Measurements from ENCODE around the gene CASQ1.

CASQ1 gene

DNA sequence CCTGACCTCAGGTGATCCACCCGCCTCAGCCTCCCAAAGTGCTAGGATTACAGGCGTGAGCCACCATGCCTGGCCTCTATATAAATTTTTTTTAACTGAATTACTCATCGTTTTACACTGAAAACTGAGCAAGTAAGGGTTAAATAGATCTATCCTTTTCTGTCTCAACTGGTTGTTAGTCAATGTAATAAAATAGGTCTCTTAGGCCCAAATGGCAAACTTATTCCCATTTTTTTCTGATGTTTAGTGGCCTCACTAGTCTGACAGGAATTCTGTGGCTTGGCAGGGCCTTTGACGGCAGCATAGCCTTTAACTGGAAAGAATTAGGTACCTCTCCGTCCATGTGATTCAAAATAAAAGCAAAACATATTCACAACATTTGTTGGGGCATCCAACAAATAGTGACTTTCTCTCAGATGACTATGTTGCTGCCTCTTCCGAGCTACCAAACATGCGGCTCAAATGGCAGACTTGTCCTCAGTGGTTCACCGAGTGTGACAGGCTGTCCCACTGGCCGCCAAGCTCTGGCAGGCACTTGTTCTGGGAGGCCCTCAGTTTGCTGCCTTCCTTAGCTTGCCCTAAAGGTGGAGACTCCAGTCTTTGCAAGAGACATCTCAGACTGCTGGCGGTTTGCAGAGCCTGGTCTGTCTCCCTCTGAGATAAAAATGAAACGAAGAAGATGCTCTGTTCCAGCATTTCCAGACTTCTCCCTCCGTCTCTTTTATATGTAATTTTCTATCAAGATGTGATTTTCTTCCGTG lies 21.6 kb upstream of the CASQ1 start:
- DNase-seq (ENCODE audit: low read depth), result no peak

DNA sequence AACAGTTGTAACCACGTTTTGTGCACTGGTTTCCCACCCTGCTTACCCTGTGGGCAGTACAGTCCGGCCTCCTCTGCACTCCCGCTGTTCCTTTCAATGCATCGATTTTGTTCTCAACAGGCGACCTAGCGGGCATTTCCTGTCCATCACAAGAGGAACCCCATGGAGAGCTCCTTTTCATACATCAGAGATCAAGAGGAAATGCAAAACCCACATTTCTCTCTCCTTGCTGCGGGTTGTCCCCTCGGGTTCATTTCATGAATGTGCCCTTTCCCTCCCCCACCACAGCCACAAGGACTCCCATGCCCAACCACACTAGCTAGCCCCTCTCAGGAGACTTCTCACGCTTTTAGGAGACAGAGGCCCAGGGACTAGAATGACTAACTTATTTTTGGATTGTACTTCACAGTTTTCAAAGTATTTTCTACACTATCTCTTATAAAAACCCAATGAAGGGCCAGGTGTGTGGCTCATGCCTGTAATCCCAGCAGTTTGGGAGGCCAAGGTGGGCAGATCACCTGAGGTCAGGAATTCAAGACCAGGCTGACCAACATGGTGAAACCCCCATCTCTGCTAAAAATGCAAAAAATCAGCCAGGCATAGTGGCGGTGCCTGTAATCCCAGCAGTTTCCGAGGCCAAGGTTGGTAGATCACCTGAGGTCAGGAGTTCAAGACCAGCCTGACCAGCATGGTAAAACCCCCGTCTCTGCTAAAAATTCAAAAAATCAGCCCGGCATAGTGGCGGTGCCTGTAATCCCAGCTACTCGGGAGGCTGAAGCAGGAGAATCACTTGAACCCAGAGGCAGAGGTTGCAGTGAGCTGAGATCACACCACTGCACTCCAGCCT lies 20.6 kb upstream of the CASQ1 start:
- no peak for DNase-seq (ENCODE audit: low read depth)

DNA sequence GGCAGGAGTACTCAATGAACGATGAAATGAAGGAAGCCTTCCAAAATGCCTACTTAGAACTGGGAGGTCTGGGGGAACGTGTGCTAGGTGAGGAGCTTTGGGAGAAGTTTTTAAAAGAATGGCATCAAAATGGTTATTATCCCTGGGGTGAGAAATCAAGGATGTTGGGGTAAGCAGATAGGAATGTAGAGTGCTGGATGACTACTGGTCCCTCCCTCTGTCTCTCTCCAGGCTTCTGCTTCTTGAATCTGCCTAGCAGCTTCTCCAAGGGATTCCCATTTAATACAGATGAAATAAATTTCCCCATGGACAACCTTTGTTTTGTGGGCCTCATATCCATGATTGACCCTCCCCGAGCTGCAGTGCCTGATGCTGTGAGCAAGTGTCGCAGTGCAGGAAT lies 19.0 kb upstream of the CASQ1 start:
- DNase-seq (ENCODE audit: low read depth), result no peak

DNA sequence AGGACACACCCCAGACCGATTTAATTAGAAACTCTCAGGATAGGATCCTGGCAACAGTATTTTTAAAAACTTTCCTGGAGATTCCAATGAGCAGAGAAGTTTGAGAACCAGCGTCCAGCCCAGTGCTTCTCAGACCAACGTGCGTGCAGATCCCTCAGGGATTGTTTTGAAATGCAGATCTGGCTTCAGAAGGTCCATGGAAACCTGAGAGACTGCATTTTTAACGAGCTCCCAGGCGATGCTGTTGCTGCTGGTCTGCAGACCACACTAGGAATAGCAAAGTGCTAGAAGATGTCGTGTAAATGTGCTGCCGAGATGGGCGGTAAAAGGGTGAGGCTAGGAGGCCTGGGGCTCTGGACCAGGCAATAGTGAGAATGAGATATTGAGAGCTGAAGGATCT lies 18.4 kb upstream of the CASQ1 start:
- no peak for DNase-seq (ENCODE audit: low read depth)

DNA sequence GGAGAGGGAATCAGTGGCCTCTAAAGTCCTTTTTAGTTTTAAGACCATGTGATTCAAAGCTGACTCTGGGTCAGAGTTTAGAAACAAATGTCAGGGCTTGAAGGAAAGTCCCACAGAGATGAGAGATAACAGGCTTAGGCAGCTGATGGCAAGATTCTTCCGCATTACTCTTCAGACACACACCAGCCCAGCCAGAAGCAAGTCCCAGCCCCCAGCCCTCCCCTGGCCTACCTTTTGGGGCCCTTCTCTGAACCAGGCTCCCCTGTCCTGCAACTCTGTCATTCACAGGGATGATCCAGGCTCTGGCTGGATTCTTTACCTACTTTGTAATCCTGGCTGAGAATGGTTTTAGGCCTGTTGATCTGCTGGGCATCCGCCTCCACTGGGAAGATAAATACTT lies 13.1 kb upstream of the CASQ1 start:
- no peak for DNase-seq (ENCODE audit: low read depth)

DNA sequence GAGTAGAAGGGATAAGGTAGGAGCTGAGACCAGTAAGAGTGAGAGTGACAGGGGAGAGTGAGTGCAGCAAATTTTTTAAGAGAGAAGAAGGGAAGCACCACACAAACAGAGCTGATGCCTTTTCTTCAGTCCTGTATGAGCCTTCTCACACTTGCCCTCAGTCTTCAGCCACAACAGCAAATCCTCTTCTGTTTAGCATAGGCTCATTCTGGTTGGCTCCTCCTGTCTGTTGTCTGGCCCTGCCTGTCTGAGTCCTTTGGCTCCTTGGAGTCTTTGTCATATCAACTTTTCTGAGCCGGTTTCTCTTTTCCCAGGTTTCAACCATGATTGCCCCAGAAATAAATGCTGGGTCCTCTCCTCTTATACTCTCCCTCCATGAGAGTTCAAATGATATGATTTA lies 12.7 kb upstream of the CASQ1 start:
- DNase-seq (ENCODE audit: low read depth), result no peak

DNA sequence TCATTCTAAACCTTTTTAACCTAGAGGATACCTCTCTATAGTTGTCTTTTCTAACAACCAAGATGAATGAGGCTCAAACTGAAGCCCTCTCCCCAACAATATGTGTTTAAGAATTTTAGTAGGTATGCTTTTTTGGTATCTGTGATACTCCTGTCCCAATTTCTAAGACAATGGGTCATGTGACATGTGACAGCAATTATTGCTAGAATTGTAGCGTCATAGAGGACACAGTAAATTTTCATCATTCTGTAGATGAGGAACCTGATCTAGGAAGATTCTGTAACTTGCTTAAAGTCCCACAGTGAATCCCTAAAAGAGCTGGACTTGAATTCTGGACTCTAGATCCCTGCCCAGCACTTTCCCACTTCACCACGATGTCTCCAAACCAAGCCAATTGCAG lies 11.6 kb upstream of the CASQ1 start:
- DNase-seq (ENCODE audit: low read depth), result no peak

DNA sequence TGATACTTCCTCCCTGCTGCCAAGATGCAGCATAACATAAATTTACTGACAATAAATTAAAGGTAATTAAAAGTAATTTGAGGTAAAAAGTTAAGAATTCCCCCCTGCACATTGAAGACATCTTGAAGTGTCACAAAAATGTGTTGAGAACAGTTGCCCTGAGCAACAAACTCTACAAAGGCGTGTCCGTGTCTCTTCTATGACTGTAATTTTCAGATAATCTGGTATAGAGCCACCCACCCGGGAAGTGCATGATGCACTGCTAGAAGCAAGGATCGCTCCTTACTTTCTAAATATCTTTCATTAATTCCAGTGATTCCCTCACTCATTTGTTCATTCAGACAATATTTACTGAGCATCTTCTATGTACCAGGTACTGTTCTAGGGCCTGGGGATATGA lies 11.0 kb upstream of the CASQ1 start:
- DNase-seq (ENCODE audit: low read depth), result no peak

DNA sequence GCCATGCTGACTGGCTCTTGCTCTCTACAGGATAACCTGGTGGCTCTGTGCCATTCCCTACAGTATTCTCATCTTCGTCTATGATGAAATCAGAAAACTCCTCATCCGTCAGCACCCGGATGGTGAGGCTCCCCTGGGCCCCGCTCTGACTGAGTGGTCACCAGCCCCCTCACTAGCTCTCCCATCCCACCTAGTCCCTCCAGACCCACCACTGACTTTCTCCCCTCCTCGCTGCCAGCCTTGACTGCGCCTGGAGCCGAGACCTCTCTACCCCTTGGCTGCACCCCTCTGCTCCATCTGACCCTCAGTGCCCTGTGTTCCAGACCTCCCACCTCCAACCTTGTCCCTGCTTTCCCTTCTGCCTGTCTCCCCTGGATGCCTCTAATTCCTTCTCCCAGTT lies 4.1 kb upstream of the CASQ1 start:
- no peak for DNase-seq (ENCODE audit: low read depth)

DNA sequence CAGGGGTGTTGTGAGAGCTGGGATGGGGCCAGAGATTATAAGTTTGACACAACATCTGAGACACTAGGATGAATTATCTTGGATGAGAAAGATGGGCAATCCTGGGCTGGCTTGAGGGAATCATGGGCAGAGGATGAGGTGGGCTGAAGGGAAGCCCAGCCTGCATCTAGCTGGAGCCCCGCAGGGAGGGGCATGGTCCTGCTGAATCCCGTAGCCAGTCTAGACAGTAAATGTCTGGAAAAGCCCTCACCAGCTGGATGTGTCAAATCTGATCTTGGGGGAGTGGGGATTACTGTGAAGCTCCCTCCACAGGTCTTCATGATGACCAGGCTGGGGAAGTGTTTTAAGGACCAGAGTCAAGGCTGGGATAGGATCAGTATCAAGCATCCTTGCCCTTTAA lies 3.6 kb upstream of the CASQ1 start:
- no peak for DNase-seq (ENCODE audit: low read depth)

DNA sequence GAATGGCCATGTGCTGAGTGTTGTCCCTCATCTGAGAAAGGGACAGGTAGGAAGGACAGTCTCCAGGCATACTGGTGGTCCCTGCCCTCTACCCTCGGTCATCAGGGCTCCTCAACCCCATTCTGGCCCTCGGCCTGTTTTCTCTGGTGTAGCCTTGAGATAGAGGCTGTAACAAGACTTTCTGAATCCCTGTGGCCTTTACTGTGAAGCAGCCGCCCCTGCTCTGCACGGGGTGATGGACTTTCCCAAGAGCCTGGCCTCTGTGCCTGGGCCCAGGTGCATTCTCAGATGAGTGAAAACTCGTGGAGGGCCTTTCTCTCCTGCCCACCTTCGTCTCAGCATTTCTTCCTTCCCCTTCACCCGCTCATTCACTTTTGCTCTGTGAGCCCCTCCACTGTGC lies 3.0 kb upstream of the CASQ1 start:
- DNase-seq (ENCODE audit: low read depth), result no peak

DNA sequence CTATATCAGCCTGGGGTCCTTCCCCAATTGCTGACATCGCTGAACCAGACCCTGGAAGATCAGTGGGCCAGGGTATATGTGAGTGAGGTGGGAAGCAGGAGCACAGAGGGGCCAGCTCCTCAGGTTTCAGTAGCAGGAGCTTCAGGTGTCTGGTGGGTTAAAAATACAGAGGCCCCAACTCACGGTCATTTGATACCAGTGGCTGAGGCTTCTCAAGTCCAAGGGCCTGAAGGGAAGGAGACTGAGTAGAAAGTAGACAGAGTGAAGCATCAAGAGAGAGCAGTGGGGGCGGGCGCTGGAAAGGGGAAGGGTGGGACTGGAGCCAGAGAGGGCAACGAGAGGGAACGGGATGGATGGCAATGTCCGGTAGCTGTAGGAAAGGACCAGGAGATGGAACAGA lies 2.0 kb upstream of the CASQ1 start:
- no peak for DNase-seq (ENCODE audit: low read depth)

DNA sequence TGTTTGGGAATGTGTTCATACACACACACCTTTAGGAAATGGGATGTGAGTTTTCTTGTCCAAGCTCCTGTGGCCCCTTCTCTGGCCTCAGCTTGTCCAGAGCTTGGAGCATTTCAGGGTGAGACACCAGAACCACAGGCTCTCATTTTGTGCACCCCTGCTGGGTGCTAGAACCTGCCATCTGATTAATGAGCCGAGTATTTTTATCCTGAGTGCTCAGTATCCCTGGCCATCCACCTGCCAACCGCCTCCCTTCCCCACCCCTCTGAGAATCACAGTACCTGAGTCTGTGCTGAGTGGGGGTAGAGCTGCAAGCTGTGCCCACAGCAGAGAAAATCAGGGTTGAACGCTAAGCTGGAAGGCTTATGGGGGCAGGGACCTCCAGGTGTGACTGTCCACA lies 1.4 kb downstream of the CASQ1 start:
- DNase-seq (ENCODE audit: low read depth), result no peak

DNA sequence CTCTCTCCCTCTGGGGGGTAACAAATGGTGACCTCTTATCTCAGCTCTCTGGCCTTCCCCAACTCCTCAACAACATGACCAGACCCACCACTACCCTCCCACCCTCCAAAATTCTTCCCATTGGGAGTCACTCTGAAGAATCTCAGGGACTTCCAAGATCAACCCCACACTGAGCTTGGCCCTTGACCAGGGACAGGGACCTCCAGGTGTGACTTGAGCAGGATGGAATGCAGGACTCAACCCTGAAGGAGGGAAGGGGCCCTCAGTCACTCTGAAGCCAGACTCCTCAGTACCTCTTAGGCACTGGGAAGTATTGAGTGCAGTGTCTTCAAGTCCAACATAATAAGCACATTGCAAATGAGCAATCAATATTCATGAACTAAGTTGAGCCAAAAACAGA lies 1.9 kb downstream of the CASQ1 start:
- DNase-seq (ENCODE audit: low read depth), result no peak

DNA sequence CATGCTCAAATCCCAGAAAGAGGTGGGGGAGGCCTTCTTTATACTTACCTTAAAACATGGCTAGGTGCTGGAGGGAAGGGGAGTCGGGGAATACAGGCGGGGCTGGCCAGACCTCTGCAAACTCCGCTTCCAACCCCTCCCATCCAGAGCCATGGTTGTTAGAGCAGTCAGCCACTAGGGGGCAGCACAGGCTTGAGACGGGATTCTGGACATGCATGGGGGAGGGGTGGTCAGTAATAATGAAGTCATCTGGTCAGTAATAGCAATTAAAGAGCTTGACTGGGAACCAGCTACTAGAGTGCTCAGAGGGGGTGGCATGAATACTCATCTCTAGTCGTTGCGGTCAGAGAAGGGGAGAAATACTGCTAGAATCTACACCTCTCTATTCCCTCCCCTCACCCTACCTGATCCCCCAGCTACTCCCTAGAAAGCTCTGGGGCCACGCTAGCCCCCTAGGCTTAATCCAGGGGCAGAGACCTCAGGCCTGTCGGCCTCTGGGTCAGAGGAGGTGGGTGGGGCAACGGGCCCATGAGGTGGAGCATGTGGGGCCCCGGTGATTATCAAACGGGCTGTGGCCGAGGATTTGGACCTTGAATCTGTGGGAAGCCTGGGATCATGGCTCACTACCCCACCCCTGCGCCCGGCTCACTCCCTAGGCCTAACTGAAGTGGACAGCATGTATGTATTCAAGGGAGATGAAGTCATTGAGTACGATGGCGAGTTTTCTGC lies 2.9 kb downstream of the CASQ1 start:
- DNase-seq (ENCODE audit: low read depth), result peak; percentile 63

DNA sequence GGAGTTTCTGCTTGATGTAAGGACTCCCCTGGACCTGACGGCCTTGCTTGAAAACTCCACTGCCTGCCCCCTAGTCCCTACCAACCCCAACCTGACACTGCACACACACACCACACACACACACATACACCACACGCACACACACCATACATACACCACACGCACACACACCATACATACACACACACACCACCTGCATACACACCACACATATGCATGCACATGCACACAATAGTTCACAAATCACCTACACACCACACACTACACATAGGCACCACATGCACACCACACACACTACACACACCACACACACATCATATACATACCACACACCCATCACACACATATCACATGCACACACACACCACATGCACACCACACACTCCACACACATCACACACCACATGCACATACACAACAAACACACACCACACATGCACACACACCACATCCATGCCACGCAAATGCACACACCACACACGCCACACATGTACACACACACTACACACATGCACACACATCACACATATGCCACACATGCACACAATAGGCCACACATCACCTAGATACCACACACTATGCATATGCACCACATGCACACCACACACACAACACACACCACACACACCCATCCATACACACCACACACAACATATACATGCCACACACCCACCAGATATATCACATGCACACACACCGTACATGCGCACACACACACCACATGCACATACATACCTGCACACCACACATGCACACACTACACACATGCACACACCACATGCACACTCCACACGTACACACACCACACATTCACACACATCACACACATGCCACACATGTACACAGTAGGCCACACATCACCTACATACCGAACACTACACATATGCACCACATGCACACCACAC lies 3.7 kb downstream of the CASQ1 start:
- DNase-seq (ENCODE audit: low read depth), result no peak

DNA sequence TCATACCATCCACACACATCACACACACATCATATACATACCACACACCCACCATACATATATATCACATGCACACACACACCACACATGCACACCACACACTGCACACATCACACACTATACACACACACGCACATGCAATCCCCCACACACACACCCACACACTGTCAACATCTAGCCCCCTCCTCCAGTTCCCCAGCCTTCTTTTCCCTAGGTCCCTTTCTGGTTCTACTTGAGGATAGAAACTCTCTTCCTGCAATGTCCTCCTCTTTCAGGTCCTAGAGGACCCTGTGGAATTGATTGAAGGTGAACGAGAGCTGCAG lies 4.3 kb downstream of the CASQ1 start:
- DNase-seq (ENCODE audit: low read depth), result no peak

DNA sequence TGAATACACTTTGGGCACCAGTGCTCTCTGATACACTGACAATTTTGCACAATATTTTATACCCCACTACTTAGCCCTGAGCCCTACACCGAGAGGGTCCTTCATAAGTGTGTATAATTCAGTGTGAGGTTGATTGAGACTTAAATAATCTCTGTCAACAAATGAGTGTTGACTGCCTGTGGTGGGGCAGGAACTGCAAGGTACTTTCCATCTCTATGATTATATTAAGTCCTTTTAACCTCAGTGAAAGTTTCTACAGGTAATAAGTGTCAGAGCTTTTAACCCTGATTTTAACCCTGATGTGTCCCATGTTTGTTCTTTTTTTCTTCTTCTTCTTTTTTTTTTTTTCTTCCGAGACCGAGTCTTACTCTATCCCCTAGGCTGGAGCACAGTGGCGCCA lies 5.8 kb downstream of the CASQ1 start:
- no peak for DNase-seq (ENCODE audit: low read depth)

DNA sequence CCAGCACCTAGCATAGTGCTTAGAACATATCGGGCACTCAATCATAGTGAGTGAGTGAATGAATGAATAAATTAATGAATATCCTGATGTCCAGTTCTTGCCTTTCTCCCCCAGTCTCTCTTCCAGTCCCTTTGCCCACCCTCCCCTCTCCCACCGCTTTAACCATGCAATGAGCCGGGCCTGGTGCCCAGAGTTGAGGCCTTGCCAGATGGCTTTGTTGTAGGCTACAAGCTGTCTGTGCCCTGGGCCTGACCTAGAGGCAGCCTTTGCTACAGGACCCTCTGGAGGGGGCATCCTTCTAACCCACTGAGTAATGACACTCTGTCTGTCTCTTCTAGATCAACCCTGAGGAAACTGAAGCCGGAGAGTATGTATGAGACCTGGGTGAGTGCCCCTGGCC lies 6.9 kb downstream of the CASQ1 start:
- no peak for DNase-seq (ENCODE audit: low read depth)

DNA sequence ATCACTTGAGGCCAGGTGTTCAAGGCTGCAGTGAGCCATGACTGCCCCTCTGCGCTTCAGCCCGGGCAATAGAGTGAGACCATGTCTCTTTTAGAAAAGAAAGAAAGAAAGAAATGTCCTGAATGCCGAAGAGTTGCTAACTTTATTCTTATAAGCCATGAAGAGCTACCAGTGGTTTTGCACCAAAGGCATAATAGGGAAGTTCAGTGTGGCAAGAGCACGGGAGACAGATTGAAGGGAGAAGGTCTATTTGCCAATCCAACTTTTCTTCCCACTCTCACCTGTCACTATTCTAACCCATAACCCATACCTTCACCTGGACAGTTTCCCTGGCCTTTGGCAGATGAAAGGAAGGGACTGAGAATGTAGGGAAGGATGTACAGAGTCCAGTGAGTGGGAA lies 10.4 kb downstream of the CASQ1 start:
- no peak for DNase-seq (ENCODE audit: low read depth)

DNA sequence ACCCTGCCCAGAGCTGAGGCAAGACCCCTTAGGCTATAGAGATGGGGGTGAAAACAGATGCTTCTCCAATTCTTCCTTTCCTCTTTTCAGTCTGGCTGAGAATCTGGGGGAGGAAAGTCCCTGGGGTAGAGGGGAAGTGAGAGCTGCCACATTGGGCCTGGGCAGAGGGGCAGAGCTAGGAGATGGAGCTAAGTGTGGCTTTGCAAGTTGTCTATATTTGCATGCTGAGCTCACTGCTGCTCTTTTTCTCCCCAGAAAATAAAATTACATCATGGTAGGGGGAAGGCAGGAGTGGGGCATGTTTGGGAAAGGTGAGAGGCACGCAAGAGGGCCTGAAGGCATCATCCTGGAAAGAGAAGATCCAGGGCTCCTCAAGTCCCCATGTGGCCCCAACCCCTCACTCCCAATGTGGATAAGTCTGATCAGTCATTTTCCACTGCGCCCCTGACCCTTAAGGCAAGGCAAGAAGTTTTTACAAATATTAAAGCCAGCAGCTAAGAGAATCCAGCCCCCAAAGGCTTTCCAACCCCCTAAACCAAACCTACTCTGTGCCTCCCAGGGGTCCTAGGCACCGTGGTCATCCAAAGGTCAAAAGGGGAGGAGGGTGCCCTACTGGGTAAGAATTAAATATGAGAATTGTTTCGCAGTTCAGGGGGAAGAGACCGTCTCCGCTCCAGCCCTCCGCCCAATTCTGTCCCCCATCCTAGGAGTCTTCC lies 14.3 kb downstream of the CASQ1 start:
- no peak for DNase-seq (ENCODE audit: low read depth)
